Pancreas (tissue), 10 donors: ENCODE results near the gene BMP6. TPM values are rescaled to one million over a fixed set of nuclear protein-coding genes. Genes with fewer than 3 reads are reported as not detected.

ENCODE experiments used
- ATAC-seq, 4 donors: fragments of 200-7000 bp; cut with Tn5 transposase; one replicate each; pipeline versions ENCODE4 v1.8.0 to v1.9.1; 2020; ENCODE audit warnings: mild to moderate bottlenecking in 4 of 4, moderate library complexity in 4 of 4
- DNase-seq, 6 donors: peaks; one replicate each; pipeline ENCODE4 v3.0.0-alpha.2; 2020
- FAIRE-seq: peaks from 2 replicates; lab custom pipeline; 2012; peaks lifted over from hg19 to GRCh38; lab: Jason Lieb, UNC
- H3K27ac ChIP-seq, 4 donors: fragments of 200-600 bp; sonication (generic); 1 replicate in 3 of 4; 2 replicates in 1 of 4; pipeline versions ENCODE4 v1.5.0 to v1.8.0; 2020
- H3K27me3 ChIP-seq, 4 donors: fragments of 200-600 bp; one replicate each; pipeline ENCODE4 v1.8.0; 2021
- H3K36me3 ChIP-seq, 3 donors: fragments of 200-600 bp; sonication (generic) in 1 of 3; one replicate each; pipeline versions ENCODE4 v1.5.0 to v1.8.0; 2020 to 2021
- H3K4me1 ChIP-seq, 3 donors: fragments of 200-600 bp; one replicate each; pipeline ENCODE4 v1.8.0; 2021
- H3K4me3 ChIP-seq, 4 donors: fragments of 200-600 bp; sonication (generic) in 2 of 4; one replicate each; pipeline versions ENCODE4 v1.5.0 to v1.8.0; 2020 to 2021
- H3K9me3 ChIP-seq, 4 donors: fragments of 200-600 bp; one replicate each; pipeline ENCODE4 v1.8.0; 2021
- CTCF ChIP-seq, 4 donors: fragments of 200-600 bp; sonication (generic) in 3 of 4; IDR thresholded peaks; one replicate each; pipeline versions ENCODE4 v1.5.0 to v1.8.0; 2021; ENCODE audit warnings: antibody characterized with exemption in 4 of 4
- WGBS, 2 donors: extraction: QIAGEN DNeasy Blood & Tissue Kit; methylation state at CpG; one replicate each; pipeline ENCODE4 v1.1.7; 2013; 5-methylcytosine and 5-hydroxymethylcytosine counted together
- intact Hi-C, 3 donors: fragments of 100-400 bp; cut with DNase I; formaldehyde crosslinking; loops; one replicate each; pipeline versions ENCODE4 v1.11.1 to v1.14.2; 2022
- polyA plus RNA-seq, 2 donors: library from polyadenylated mRNA; stranded (reverse); fragments of 200-250 nt; gene quantifications; one replicate each; pipeline ENCODE4 v1.2.3, GENCODE V29; 2013
- total RNA-seq, 6 donors: library from RNA; stranded (reverse); fragmentation: NEBNext Ultra II Directional in 4 of 6; extraction: Animal tissue kit (Norgen Biotek cat#: 25700) in 4 of 6; gene quantifications; one replicate each; pipeline versions ENCODE4 v1.2.1 to v1.2.4, GENCODE V29; 2021 to 2023
- donor health status: healthy with polysubstance abuse.
- donor health status: DM: no; HTN: no; CAD: no; lungs with moderate emphysema.
- donor health status: DM: no; HTN: no; CAD: no.
- donor health status: control.
- donor health status: control.
- donor health status: Bipolar disorder and iron deficiency.
- donor health status: DM: yes; HTN: yes; CAD: no.
- donor health status: DM: no; HTN: no; CAD: no.
- donor health status: DM: no; HTN: no; CAD: no.
- donor health status: DM: yes; HTN: yes; CAD: no.

The BMP6 gene
- total and polyA plus RNA-seq, 8 donors: 0.09 to 0.69 (median 0.35) TPM

- Histone ChIP-seq H3K27me3 (no peaks in the 10 kb centered on the region), H3K36me3 (no peaks in the 10 kb centered on the region), H3K27ac (no peak overlapping the region), H3K4me1 (no peaks in the 10 kb centered on the region), H3K4me3 (no peak overlapping the region), H3K9me3 (no peaks in the 10 kb centered on the region)
- FAIRE-seq (no peak), DNase-seq (no peak), ATAC-seq (no peak)
- 57 to 70% methylated on average over 4 of the region's 4 CpGs for WGBS, 2 donors
- TF ChIP-seq CTCF (IDR thresholded peaks at IDR 0.05): no peak
- intact Hi-C loops: no loop called here
Observed at GRCh38 chr6:7706269-7706668, 19.6 kb upstream of the BMP6 start.

GRCh38 chr6:7707787-7708186 is 18.1 kb upstream of the BMP6 start:
- WGBS, 2 donors: 81 to 89% methylated on average over 4 of the region's 4 CpGs
- Histone ChIP-seq H3K4me1 (no peaks in the 10 kb centered on the region), H3K27me3 (no peaks in the 10 kb centered on the region), H3K36me3 (no peaks in the 10 kb centered on the region), H3K9me3 (no peaks in the 10 kb centered on the region), H3K27ac (no peak overlapping the region), H3K4me3 (no peak overlapping the region)
- intact Hi-C loops: no loop called here
- no peak for DNase-seq
- ATAC-seq: no peak
- TF ChIP-seq CTCF (IDR thresholded peaks at IDR 0.05): no peak
- FAIRE-seq: no peak

- TF ChIP-seq CTCF (IDR thresholded peaks at IDR 0.05): no peak
- H3K4me3 ChIP-seq: no peak overlapping the region
- DNase-seq (no peak), ATAC-seq (no peak), FAIRE-seq (no peak)
- no peaks in the 10 kb centered on the region for H3K36me3 ChIP-seq
- no peak overlapping the region for H3K27ac ChIP-seq
- intact Hi-C loops: no loop called here
- no peaks in the 10 kb centered on the region for H3K27me3 ChIP-seq
- WGBS, 2 donors: 49 to 65% methylated on average over 6 of the region's 6 CpGs
- no peaks in the 10 kb centered on the region for H3K4me1 ChIP-seq
- no peaks in the 10 kb centered on the region for H3K9me3 ChIP-seq
Observed at GRCh38 chr6:7719364-7719850, 6.5 kb upstream of the BMP6 start.

- intact Hi-C loops: loop anchor here in 2 of 3 donors (10.0 kb wide), 1 partner anchor 284 kb away; no protein-coding TSS in a partner anchor
- WGBS, 2 donors: 80 to 88% methylated on average over 2 of the region's 2 CpGs
- DNase-seq: no peak
- Histone ChIP-seq H3K27ac (no peak overlapping the region), H3K4me1 (no peaks in the 10 kb centered on the region), H3K4me3 (no peak overlapping the region), H3K36me3 (no peaks in the 10 kb centered on the region), H3K27me3 (no peaks in the 10 kb centered on the region), H3K9me3 (no peaks in the 10 kb centered on the region)
- ATAC-seq: no peak
- no peak for TF ChIP-seq CTCF (IDR thresholded peaks at IDR 0.05)
- FAIRE-seq: no peak
Observed at GRCh38 chr6:7720346-7720745, 5.6 kb upstream of the BMP6 start.

- WGBS, 2 donors: 19 to 27% methylated on average over 3 of the region's 3 CpGs
- TF ChIP-seq CTCF (IDR thresholded peaks at IDR 0.05): peak in 1 of 4 donors; percentile 11
- DNase-seq (no peak), ATAC-seq (peak in 1 of 4 donors; percentile 3), FAIRE-seq (peak; percentile 61)
- Histone ChIP-seq H3K4me1 (peaks cover 0 to 5% (median 0%) of the 10 kb centered on the region in 3 donors), H3K36me3 (no peaks in the 10 kb centered on the region), H3K4me3 (no peak overlapping the region), H3K27me3 (no peaks in the 10 kb centered on the region), H3K9me3 (no peaks in the 10 kb centered on the region), H3K27ac (no peak overlapping the region)
- intact Hi-C loops: loop anchor here in 2 of 3 donors (10.0 kb wide), 1 partner anchor 283 kb away; no protein-coding TSS in a partner anchor
Observed at GRCh38 chr6:7721649-7722048, 4.2 kb upstream of the BMP6 start.
